COR-L47 (cell line): Measurements from ENCODE around the gene PLPP4.

Source experiments
- DNase-seq: peaks from one replicate; lab custom pipeline; 2025; lab: John Stamatoyannopoulos, UW

PLPP4 gene

GRCh38 chr10:120610791-120611190 lies 153.8 kb downstream of the PLPP4 start:
- no peak for DNase-seq

- no peak for DNase-seq
Observed at GRCh38 chr10:120612756-120613155, 155.7 kb downstream of the PLPP4 start.

- DNase-seq: no peak
Observed at GRCh38 chr10:120613180-120613579, 156.2 kb downstream of the PLPP4 start.

- no peak for DNase-seq
Observed at GRCh38 chr10:120614680-120615079, 157.7 kb downstream of the PLPP4 start.

- DNase-seq: no peak
Observed at GRCh38 chr10:120616311-120616911, 159.4 kb downstream of the PLPP4 start.

GRCh38 chr10:120628197-120628596 lies 171.2 kb downstream of the PLPP4 start:
- no peak for DNase-seq

- no peak for DNase-seq
Observed at GRCh38 chr10:120630266-120630665, 173.2 kb downstream of the PLPP4 start.

GRCh38 chr10:120632047-120632446 lies 175.0 kb downstream of the PLPP4 start:
- DNase-seq: no peak

GRCh38 chr10:120632942-120633341 lies 175.9 kb downstream of the PLPP4 start:
- no peak for DNase-seq

- DNase-seq: no peak
Observed at GRCh38 chr10:120634659-120635058, 177.6 kb downstream of the PLPP4 start.
